GM12878 (cell line): ENCODE measurements around the gene MTCH2. TPM values are rescaled to one million over a fixed set of nuclear protein-coding genes. Genes with fewer than 3 reads are reported as not detected.

ENCODE experiments used
- ATAC-seq: fragments of 200-7000 bp; cut with Tn5 transposase; 3 replicates; pipeline ENCODE4 v1.9.1; 2020; ENCODE audit warnings: mild to moderate bottlenecking, moderate library complexity
- BruUV-seq: library from RNA; stranded (reverse); fragments of 400-500 nt; replicated peaks from 2 replicates; lab custom pipeline; 2021; lab: Mats Ljungman, UMichigan
- CTCF ChIA-PET: fragments of 300-600 bp; sonication (Branson Sonifier 250); formaldehyde crosslinking; extraction: SDS; loops from one replicate; lab custom pipeline; 2021; ENCODE audit warnings: inconsistent platforms; lab: Yijun Ruan, JAX
- POLR2A ChIA-PET: fragments of 350-600 bp; formaldehyde crosslinking; extraction: SDS; loops from one replicate; lab custom pipeline; 2021; ENCODE audit warnings: inconsistent platforms; lab: Charles Lee
- RAD21 ChIA-PET: fragments of 300-600 bp; sonication (Branson Sonifier 250); formaldehyde crosslinking; loops from one replicate; lab custom pipeline; 2023; ENCODE audit warnings: antibody characterized with exemption; ENCODE audit not compliant: unreplicated experiment; lab: Charles Lee
- SMC1A ChIA-PET: fragments of 300-600 bp; sonication (Branson Sonifier 250); formaldehyde crosslinking; loops from one replicate; lab custom pipeline; 2023; ENCODE audit not compliant: unreplicated experiment, uncharacterized antibody; lab: Charles Lee
- DNase-seq: peaks from one replicate; pipeline ENCODE4 v3.0.0-alpha.2; 2011; ENCODE audit warnings: low read depth, low spot score
- FAIRE-seq: peaks from 3 replicates; lab custom pipeline; 2011; peaks lifted over from hg19 to GRCh38; lab: Jason Lieb, UNC
- H2AFZ ChIP-seq: 2 replicates; pipeline ENCODE4 v1.6.0; 2011; ENCODE audit warnings: low read depth, low read length, control low read depth; ENCODE audit not compliant: control insufficient read depth
- H3K27ac ChIP-seq: 2 replicates; pipeline ENCODE4 v1.5.1; 2011; ENCODE audit warnings: control low read depth; ENCODE audit not compliant: control insufficient read depth, insufficient read depth
- H3K27me3 ChIP-seq, 2 experiments: replicated peaks in 1 of 2; 2 replicates each; pipeline versions ENCODE4 v1.6.0 to v1.6.1; 2011; ENCODE audit warnings: low read length in 1 of 2; ENCODE audit not compliant: control insufficient read depth in 2 of 2, insufficient read depth in 2 of 2
- H3K36me3 ChIP-seq, 2 experiments: 2 replicates each; pipeline ENCODE4 v1.5.1; 2011; ENCODE audit warnings: low read length in 1 of 2; ENCODE audit not compliant: control insufficient read depth in 2 of 2, insufficient read depth in 2 of 2
- H3K4me1 ChIP-seq: 2 replicates; pipeline ENCODE4 v1.6.1; 2011; ENCODE audit warnings: mild to moderate bottlenecking, low read length, moderate library complexity, mixed read lengths; ENCODE audit not compliant: control insufficient read depth, insufficient read depth
- H3K4me2 ChIP-seq: 2 replicates; pipeline ENCODE4 v1.6.0; 2011; ENCODE audit warnings: control low read depth; ENCODE audit not compliant: control insufficient read depth, insufficient read depth
- H3K4me3 ChIP-seq: fragments of 200-600 bp; sonication (generic); 2 replicates; pipeline ENCODE4 v1.5.1; 2016
- H3K79me2 ChIP-seq: 2 replicates; pipeline ENCODE4 v1.6.0; 2011; ENCODE audit warnings: low read length; ENCODE audit not compliant: control insufficient read depth, insufficient read depth
- H3K9ac ChIP-seq: 2 replicates; pipeline ENCODE4 v1.8.0; 2011; ENCODE audit warnings: low read length, control low read depth, mixed read lengths; ENCODE audit not compliant: control insufficient read depth, insufficient read depth
- H3K9me3 ChIP-seq: replicated peaks from 3 replicates; pipeline ENCODE4 v1.5.1; 2011; ENCODE audit warnings: mild to moderate bottlenecking, low read length; ENCODE audit not compliant: control insufficient read depth, insufficient read depth
- H4K20me1 ChIP-seq: 2 replicates; pipeline ENCODE4 v1.6.0; 2011; ENCODE audit not compliant: control insufficient read depth, insufficient read depth
- BHLHE40 ChIP-seq, 2 experiments: fragments of 450-650 bp in 1 of 2; IDR thresholded peaks; 2 replicates each; pipeline ENCODE4 v1.6.1; 2011 to 2017; ENCODE audit warnings: low read depth in 2 of 2, borderline replicate concordance in 1 of 2, improper control_type of control experiment in 1 of 2, low read length in 1 of 2, mild to moderate bottlenecking in 1 of 2
- CBFB ChIP-seq: IDR thresholded peaks from 2 replicates; pipeline ENCODE4 v1.6.1; 2016; ENCODE audit warnings: antibody characterized with exemption, low read depth
- CUX1 ChIP-seq: IDR thresholded peaks from 2 replicates; pipeline ENCODE4 v1.6.1; 2012; ENCODE audit warnings: improper control_type of control experiment, low read depth, low read length; ENCODE audit not compliant: insufficient replicate concordance
- HDAC6 ChIP-seq: fragments of 200-600 bp; sonication (generic); IDR thresholded peaks from one replicate; pipeline ENCODE4 v1.8.0; 2017; ENCODE audit warnings: antibody characterized with exemption; ENCODE audit not compliant: unreplicated experiment
- PBX3 ChIP-seq: IDR thresholded peaks from 2 replicates; pipeline ENCODE4 v1.6.1; 2011; ENCODE audit warnings: mild to moderate bottlenecking, low read depth, low read length, moderate library complexity; ENCODE audit not compliant: insufficient replicate concordance
- RFX5 ChIP-seq: IDR thresholded peaks from 2 replicates; pipeline ENCODE4 v1.6.1; 2011; ENCODE audit warnings: low read depth, low read length, improper control_type of control experiment
- SUZ12 ChIP-seq: fragments of 200-600 bp; sonication (generic); IDR thresholded peaks from one replicate; pipeline ENCODE4 v1.6.1; 2018; ENCODE audit warnings: antibody characterized with exemption, mild to moderate bottlenecking; ENCODE audit not compliant: unreplicated experiment
- in situ Hi-C: fragments of 300-500 bp; cut with MboI; formaldehyde crosslinking; loops from 9 replicates; pipeline ENCODE4 v1.14.3; 2018; ENCODE audit warnings: mixed read lengths
- intact Hi-C: fragments of 100-400 bp; cut with micrococcal nuclease; formaldehyde crosslinking; loops from one replicate; pipeline ENCODE4 v1.14.2; 2022; ENCODE audit not compliant: unreplicated experiment
- polyA plus RNA-seq, 11 experiments: library from polyadenylated mRNA; depleted of rRNA in 4 of 11; unstranded in 6 of 11; stranded (reverse) in 5 of 11; fragments of >200 nt; fragmentation: Nextera tagmentation in 4 of 11; fragmentation: Illumina TruSeq in 1 of 11; extraction: Ambion mirVana in 4 of 11; extraction: Trizol in 1 of 11; gene quantifications; 1 replicate in 1 of 11; 2 replicates in 10 of 11; pipeline versions ENCODE4 v1.2.1 to v1.2.3, GENCODE V29; 2011 to 2016; ENCODE audit warnings: inconsistent platforms in 2 of 11, missing spikeins in 2 of 11, low read depth in 1 of 11
- total RNA-seq, 4 experiments: library from RNA; depleted of rRNA in 3 of 4; stranded (reverse); fragments of >200 nt in 3 of 4; fragmentation: Illumina TruSeq in 1 of 4; extraction: Trizol in 1 of 4; gene quantifications; 2 replicates each; pipeline versions ENCODE4 v1.2.1 to v1.2.3, GENCODE V29; 2013 to 2021

Gene MTCH2
- total and polyA plus RNA-seq, 10 of the 15 experiments (the other 5 are each of a cell fraction or from before 2014, with no cell fraction given), result 72.4 to 341 (median 144) TPM

- no peak for DNase-seq
- TF ChIP-seq BHLHE40 (IDR thresholded peaks at IDR 0.05; ENCODE audit: borderline replicate concordance in 1 of 2, low read depth in 2 of 2, low read length in 1 of 2) (no peak), RFX5 (no peak), CUX1 (no peak), HDAC6 (no peak), CBFB (no peak), PBX3 (no peak), SUZ12 (no peak)
- H3K4me1 ChIP-seq, result no peaks in the 10 kb centered on the region
- in situ Hi-C loops, result no loop called here
- no peaks in the 10 kb centered on the region for H4K20me1 ChIP-seq
- ChIA-PET CTCF (no interaction called here), RAD21 (no interaction called here), SMC1A (no interaction called here), POLR2A (no interaction called here)
- no peak overlapping the region for H3K9ac ChIP-seq
- no peaks in the 10 kb centered on the region for H3K9me3 ChIP-seq
- FAIRE-seq, result no peak
- intact Hi-C loops, result no loop called here
- H3K27ac ChIP-seq, result no peak overlapping the region
- H2AFZ ChIP-seq, result no peak overlapping the region
- no peaks in the 10 kb centered on the region for H3K79me2 ChIP-seq
- no peaks in the 10 kb centered on the region for H3K27me3 ChIP-seq
- no TSS peak for BruUV-seq
- ATAC-seq, result no peak
- H3K4me3 ChIP-seq, result no peak overlapping the region
- H3K36me3 ChIP-seq, result no peaks in the 10 kb centered on the region
- no peak overlapping the region for H3K4me2 ChIP-seq
These were observed 26.3 kb upstream of the MTCH2 start for GRCh38 chr11:47668665-47669064.
